Liver (tissue), 9 donors: ENCODE measurements around the gene MGAT1. TPM values are rescaled to one million over a fixed set of nuclear protein-coding genes. Genes with fewer than 3 reads are reported as not detected.
A peak's percentile ranks its signal among the peaks of the same experiment; 100 is the strongest.

Experiments
- DNase-seq: peaks from one replicate; pipeline ENCODE4 v3.0.0-alpha.2; 2017; ENCODE audit warnings: low spot score
- H3K27ac ChIP-seq, 2 donors: one replicate each; pipeline ENCODE4 v1.7.0; 2013; ENCODE audit warnings: inconsistent platforms in 2 of 2, low read length in 2 of 2, control low read depth in 1 of 2, low read depth in 1 of 2, mild to moderate bottlenecking in 1 of 2
- H3K27me3 ChIP-seq, 4 donors: one replicate each; pipeline versions ENCODE4 v1.6.1 to v1.7.0; 2013; ENCODE audit warnings: low read length in 3 of 4, inconsistent platforms in 1 of 4, mild to moderate bottlenecking in 1 of 4, moderate library complexity in 1 of 4; ENCODE audit not compliant: control insufficient read depth in 4 of 4, insufficient read depth in 4 of 4
- H3K36me3 ChIP-seq, 4 donors: one replicate each; pipeline versions ENCODE4 v1.6.1 to v1.7.0; 2013; ENCODE audit warnings: low read length in 3 of 4, mild to moderate bottlenecking in 3 of 4, low read depth in 1 of 4, moderate library complexity in 1 of 4; ENCODE audit not compliant: control insufficient read depth in 4 of 4, insufficient read depth in 3 of 4
- H3K4me1 ChIP-seq, 4 donors: one replicate each; pipeline versions ENCODE4 v1.6.1 to v1.7.0; 2013; ENCODE audit warnings: low read length in 3 of 4, mild to moderate bottlenecking in 3 of 4, moderate library complexity in 1 of 4; ENCODE audit not compliant: control insufficient read depth in 4 of 4, insufficient read depth in 4 of 4
- H3K4me3 ChIP-seq, 3 donors: one replicate each; pipeline versions ENCODE4 v1.6.1 to v1.7.0; 2013; ENCODE audit warnings: low read length in 3 of 3, control low read depth in 1 of 3, low read depth in 1 of 3, mild to moderate bottlenecking in 1 of 3
- H3K9ac ChIP-seq, 2 donors: one replicate each; pipeline ENCODE4 v1.7.0; 2013; ENCODE audit warnings: low read length in 2 of 2, mild to moderate bottlenecking in 2 of 2, moderate library complexity in 2 of 2, control low read depth in 1 of 2, low read depth in 1 of 2
- H3K9me3 ChIP-seq, 4 donors: one replicate each; pipeline versions ENCODE4 v1.6.1 to v1.7.0; 2013; ENCODE audit warnings: low read length in 3 of 4; ENCODE audit not compliant: control insufficient read depth in 4 of 4
- EGR1 ChIP-seq, 2 donors: IDR thresholded peaks; 2 replicates each; pipeline ENCODE4 v1.6.1; 2016 to 2018; ENCODE audit warnings: antibody characterized with exemption in 2 of 2, low read depth in 2 of 2
- FOXA1 ChIP-seq: IDR thresholded peaks from 2 replicates; pipeline ENCODE4 v1.6.1; 2016; ENCODE audit warnings: antibody characterized with exemption
- FOXA2 ChIP-seq: IDR thresholded peaks from 2 replicates; pipeline ENCODE4 v1.6.1; 2016; ENCODE audit warnings: antibody characterized with exemption
- GABPA ChIP-seq, 2 donors: IDR thresholded peaks in 1 of 2; conservative IDR thresholded peaks in 1 of 2; 2 replicates each; pipeline ENCODE4 v1.6.1; 2016; ENCODE audit warnings: antibody characterized with exemption in 2 of 2, mild to moderate bottlenecking in 1 of 2, moderate library complexity in 1 of 2
- HNF4A ChIP-seq, 2 donors: conservative IDR thresholded peaks; 2 replicates each; pipeline ENCODE4 v1.6.1; 2016; ENCODE audit warnings: antibody characterized with exemption in 2 of 2, mild to moderate bottlenecking in 2 of 2
- JUND ChIP-seq, 2 donors: IDR thresholded peaks; 2 replicates each; pipeline ENCODE4 v1.6.1; 2016; ENCODE audit warnings: antibody characterized with exemption in 2 of 2
- NR2F2 ChIP-seq: IDR thresholded peaks from 2 replicates; pipeline ENCODE4 v1.6.1; 2016; ENCODE audit warnings: antibody characterized with exemption
- RAD21 ChIP-seq, 2 donors: IDR thresholded peaks; 2 replicates each; pipeline ENCODE4 v1.6.1; 2016; ENCODE audit warnings: antibody characterized with exemption in 2 of 2, mild to moderate bottlenecking in 2 of 2
- RXRA ChIP-seq, 2 donors: IDR thresholded peaks; 2 replicates each; pipeline ENCODE4 v1.6.1; 2017 to 2018; ENCODE audit warnings: antibody characterized with exemption in 2 of 2, mild to moderate bottlenecking in 1 of 2
- SP1 ChIP-seq: IDR thresholded peaks from 2 replicates; pipeline ENCODE4 v1.6.1; 2018; ENCODE audit warnings: antibody characterized with exemption, mild to moderate bottlenecking
- TAF1 ChIP-seq: conservative IDR thresholded peaks from 2 replicates; pipeline ENCODE4 v1.6.1; 2016; ENCODE audit warnings: antibody characterized with exemption, mild to moderate bottlenecking
- YY1 ChIP-seq: IDR thresholded peaks from 2 replicates; pipeline ENCODE4 v1.6.1; 2016; ENCODE audit warnings: antibody characterized with exemption, mild to moderate bottlenecking
- WGBS: extraction: QIAGEN DNeasy Blood & Tissue Kit; methylation state at CpG from one replicate; pipeline ENCODE4 v1.1.7; 2013; 5-methylcytosine and 5-hydroxymethylcytosine counted together
- polyA plus RNA-seq, 2 donors: library from polyadenylated mRNA; stranded (reverse) in 1 of 2; unstranded in 1 of 2; fragments of 200-250 nt in 1 of 2; fragments of >200 nt in 1 of 2; fragmentation: Nextera tagmentation in 1 of 2; extraction: Ambion mirVana in 1 of 2; gene quantifications; one replicate each; pipeline versions ENCODE4 v1.2.1 to v1.2.3, GENCODE V29; 2013 to 2015
- total RNA-seq, 2 donors: library from RNA; depleted of rRNA; stranded (reverse); fragments of >200 nt; gene quantifications; one replicate each; pipeline ENCODE4 v1.2.3, GENCODE V29; 2014
- TF ChIP-seq, protein P1 (sequence below): IDR thresholded peaks from 2 replicates; pipeline ENCODE4 v1.6.1; 2016; ENCODE audit warnings: antibody characterized with exemption, mild to moderate bottlenecking
- TF ChIP-seq, protein P2 (sequence below): fragments of 150-350 bp; IDR thresholded peaks from 2 replicates; pipeline ENCODE4 v1.5.1; 2017; ENCODE audit warnings: improper control_type of control experiment, low read depth, low read length; ENCODE audit not compliant: missing input control
- TF ChIP-seq, protein P3 (sequence below): IDR thresholded peaks from 2 replicates; pipeline ENCODE4 v1.6.1; 2016; ENCODE audit warnings: antibody characterized with exemption
- TF ChIP-seq, protein P4 (sequence below): IDR thresholded peaks from 2 replicates; pipeline ENCODE4 v1.6.1; 2016; ENCODE audit warnings: antibody characterized with exemption
- TF ChIP-seq, protein P5 (sequence below): IDR thresholded peaks from 2 replicates; pipeline ENCODE4 v1.6.1; 2016; ENCODE audit warnings: antibody characterized with exemption
- donor health status: healthy.
- donor health status: healthy.
- donor health status: healthy.
- donor health status: healthy.
- donor health status: healthy.

MGAT1 gene
- total and polyA plus RNA-seq, 4 donors: 73.0 to 125 (median 97.7) TPM

GRCh38 chr5:180813420-180813819, 10.8 kb upstream of the MGAT1 start:
- WGBS: 70% methylated on average over 5 of the region's 5 CpGs
- H3K27ac ChIP-seq: peak overlapping the region in 1 of 2 donors; percentile 26
- peak overlapping the region in 1 of 2 donors; percentile 70 for H3K9ac ChIP-seq
- H3K4me3 ChIP-seq: peak overlapping the region in 2 of 3 donors; percentile 5 to 13
- TF ChIP-seq, protein P1, sequence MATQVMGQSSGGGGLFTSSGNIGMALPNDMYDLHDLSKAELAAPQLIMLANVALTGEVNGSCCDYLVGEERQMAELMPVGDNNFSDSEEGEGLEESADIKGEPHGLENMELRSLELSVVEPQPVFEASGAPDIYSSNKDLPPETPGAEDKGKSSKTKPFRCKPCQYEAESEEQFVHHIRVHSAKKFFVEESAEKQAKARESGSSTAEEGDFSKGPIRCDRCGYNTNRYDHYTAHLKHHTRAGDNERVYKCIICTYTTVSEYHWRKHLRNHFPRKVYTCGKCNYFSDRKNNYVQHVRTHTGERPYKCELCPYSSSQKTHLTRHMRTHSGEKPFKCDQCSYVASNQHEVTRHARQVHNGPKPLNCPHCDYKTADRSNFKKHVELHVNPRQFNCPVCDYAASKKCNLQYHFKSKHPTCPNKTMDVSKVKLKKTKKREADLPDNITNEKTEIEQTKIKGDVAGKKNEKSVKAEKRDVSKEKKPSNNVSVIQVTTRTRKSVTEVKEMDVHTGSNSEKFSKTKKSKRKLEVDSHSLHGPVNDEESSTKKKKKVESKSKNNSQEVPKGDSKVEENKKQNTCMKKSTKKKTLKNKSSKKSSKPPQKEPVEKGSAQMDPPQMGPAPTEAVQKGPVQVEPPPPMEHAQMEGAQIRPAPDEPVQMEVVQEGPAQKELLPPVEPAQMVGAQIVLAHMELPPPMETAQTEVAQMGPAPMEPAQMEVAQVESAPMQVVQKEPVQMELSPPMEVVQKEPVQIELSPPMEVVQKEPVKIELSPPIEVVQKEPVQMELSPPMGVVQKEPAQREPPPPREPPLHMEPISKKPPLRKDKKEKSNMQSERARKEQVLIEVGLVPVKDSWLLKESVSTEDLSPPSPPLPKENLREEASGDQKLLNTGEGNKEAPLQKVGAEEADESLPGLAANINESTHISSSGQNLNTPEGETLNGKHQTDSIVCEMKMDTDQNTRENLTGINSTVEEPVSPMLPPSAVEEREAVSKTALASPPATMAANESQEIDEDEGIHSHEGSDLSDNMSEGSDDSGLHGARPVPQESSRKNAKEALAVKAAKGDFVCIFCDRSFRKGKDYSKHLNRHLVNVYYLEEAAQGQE: no peak
- no peak for TF ChIP-seq GABPA (IDR thresholded peaks at IDR 0.05 in 1 of 2, conservative IDR thresholded peaks at IDR 0.05 in 1 of 2)
- peak; percentile 42 for TF ChIP-seq YY1
- TF ChIP-seq, protein P2, sequence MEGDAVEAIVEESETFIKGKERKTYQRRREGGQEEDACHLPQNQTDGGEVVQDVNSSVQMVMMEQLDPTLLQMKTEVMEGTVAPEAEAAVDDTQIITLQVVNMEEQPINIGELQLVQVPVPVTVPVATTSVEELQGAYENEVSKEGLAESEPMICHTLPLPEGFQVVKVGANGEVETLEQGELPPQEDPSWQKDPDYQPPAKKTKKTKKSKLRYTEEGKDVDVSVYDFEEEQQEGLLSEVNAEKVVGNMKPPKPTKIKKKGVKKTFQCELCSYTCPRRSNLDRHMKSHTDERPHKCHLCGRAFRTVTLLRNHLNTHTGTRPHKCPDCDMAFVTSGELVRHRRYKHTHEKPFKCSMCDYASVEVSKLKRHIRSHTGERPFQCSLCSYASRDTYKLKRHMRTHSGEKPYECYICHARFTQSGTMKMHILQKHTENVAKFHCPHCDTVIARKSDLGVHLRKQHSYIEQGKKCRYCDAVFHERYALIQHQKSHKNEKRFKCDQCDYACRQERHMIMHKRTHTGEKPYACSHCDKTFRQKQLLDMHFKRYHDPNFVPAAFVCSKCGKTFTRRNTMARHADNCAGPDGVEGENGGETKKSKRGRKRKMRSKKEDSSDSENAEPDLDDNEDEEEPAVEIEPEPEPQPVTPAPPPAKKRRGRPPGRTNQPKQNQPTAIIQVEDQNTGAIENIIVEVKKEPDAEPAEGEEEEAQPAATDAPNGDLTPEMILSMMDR: no peak
- no peak for TF ChIP-seq HNF4A (conservative IDR thresholded peaks at IDR 0.05)
- TF ChIP-seq FOXA1: no peak
- TF ChIP-seq, protein P3, sequence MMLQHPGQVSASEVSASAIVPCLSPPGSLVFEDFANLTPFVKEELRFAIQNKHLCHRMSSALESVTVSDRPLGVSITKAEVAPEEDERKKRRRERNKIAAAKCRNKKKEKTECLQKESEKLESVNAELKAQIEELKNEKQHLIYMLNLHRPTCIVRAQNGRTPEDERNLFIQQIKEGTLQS: no peak
- TF ChIP-seq FOXA2: no peak
- TF ChIP-seq RAD21 (IDR thresholded peaks at IDR 0.05): peak in 1 of 2 donors; percentile 58
- TF ChIP-seq SP1: no peak
- no peak for TF ChIP-seq RXRA (IDR thresholded peaks at IDR 0.05)
- H3K9me3 ChIP-seq: no peaks in the 10 kb centered on the region
- H3K27me3 ChIP-seq: no peaks in the 10 kb centered on the region
- DNase-seq: no peak
- H3K36me3 ChIP-seq: no peaks in the 10 kb centered on the region
- H3K4me1 ChIP-seq: peaks cover 3 to 21% (median 17%) of the 10 kb centered on the region in 4 donors

DNA sequence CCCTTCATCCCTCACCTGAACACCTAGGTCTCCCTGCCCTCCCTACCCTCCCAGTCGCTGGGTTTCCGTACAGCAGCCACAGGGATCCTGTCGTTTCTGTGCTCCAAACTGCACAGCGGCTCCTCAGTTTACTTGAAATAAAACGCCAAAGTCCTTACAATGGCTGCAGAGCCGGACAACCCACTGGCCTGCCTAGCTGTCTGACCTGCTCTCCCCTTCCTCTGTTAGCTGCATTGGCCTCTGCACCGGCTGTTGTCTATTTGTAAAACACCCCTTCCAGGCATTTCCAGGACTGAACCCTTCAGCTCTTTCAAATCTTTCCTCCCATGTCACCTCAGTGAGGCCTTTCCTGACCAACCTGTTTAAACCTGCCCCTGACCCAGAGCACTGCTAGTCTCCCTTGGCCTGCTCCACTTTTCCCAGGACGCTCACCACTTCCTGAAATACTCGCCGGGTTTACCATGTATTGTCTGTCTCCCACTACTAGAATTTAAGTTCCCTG, 9.1 kb upstream of the MGAT1 start:
- H3K9me3 ChIP-seq: no peaks in the 10 kb centered on the region
- WGBS: 79% methylated on average over 10 of the region's 10 CpGs
- H3K9ac ChIP-seq: peak overlapping the region; percentile 36 to 82
- H3K27ac ChIP-seq: peak overlapping the region; percentile 93 to 94
- H3K27me3 ChIP-seq: no peaks in the 10 kb centered on the region
- H3K36me3 ChIP-seq: no peaks in the 10 kb centered on the region
- peaks cover 7 to 39% (median 31%) of the 10 kb centered on the region in 4 donors for H3K4me1 ChIP-seq
- peak overlapping the region; percentile 55 to 74 (median 57) for H3K4me3 ChIP-seq
- DNase-seq: no peak
- no peak for TF ChIP-seq FOXA2
- TF ChIP-seq, protein P1: no peak
- TF ChIP-seq, protein P4, sequence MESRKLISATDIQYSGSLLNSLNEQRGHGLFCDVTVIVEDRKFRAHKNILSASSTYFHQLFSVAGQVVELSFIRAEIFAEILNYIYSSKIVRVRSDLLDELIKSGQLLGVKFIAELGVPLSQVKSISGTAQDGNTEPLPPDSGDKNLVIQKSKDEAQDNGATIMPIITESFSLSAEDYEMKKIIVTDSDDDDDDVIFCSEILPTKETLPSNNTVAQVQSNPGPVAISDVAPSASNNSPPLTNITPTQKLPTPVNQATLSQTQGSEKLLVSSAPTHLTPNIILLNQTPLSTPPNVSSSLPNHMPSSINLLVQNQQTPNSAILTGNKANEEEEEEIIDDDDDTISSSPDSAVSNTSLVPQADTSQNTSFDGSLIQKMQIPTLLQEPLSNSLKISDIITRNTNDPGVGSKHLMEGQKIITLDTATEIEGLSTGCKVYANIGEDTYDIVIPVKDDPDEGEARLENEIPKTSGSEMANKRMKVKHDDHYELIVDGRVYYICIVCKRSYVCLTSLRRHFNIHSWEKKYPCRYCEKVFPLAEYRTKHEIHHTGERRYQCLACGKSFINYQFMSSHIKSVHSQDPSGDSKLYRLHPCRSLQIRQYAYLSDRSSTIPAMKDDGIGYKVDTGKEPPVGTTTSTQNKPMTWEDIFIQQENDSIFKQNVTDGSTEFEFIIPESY: no peak
- TF ChIP-seq, protein P3: no peak
- TF ChIP-seq TAF1: no peak
- TF ChIP-seq HNF4A (conservative IDR thresholded peaks at IDR 0.05): no peak
- no peak for TF ChIP-seq SP1
- TF ChIP-seq, protein P5, sequence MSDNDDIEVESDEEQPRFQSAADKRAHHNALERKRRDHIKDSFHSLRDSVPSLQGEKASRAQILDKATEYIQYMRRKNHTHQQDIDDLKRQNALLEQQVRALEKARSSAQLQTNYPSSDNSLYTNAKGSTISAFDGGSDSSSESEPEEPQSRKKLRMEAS: no peak
- no peak for TF ChIP-seq RAD21 (IDR thresholded peaks at IDR 0.05)
- TF ChIP-seq JUND (IDR thresholded peaks at IDR 0.05): no peak
- no peak for TF ChIP-seq EGR1 (IDR thresholded peaks at IDR 0.05; ENCODE audit: low read depth in 2 of 2)
- TF ChIP-seq RXRA (IDR thresholded peaks at IDR 0.05): no peak
- no peak for TF ChIP-seq NR2F2
- no peak for TF ChIP-seq YY1
- no peak for TF ChIP-seq GABPA (IDR thresholded peaks at IDR 0.05 in 1 of 2, conservative IDR thresholded peaks at IDR 0.05 in 1 of 2)
